NCI-H1092 treated with DMSO at 0.1 percent for 48 hours (cell line): ENCODE data around the gene HNRNPC.
"Not testable (repeated sequence)": the region's sequence is repeated elsewhere in the genome, so short reads cannot be mapped to it uniquely, and the experiment has no call there.

ENCODE experiments used
- DNase-seq: peaks from one replicate; lab custom pipeline; 2025; lab: John Stamatoyannopoulos, UW

The HNRNPC gene

GRCh38 chr14:21191809-21192446 lies 77.3 kb downstream of the HNRNPC start:
- peak; percentile 19 for DNase-seq

- DNase-seq = no peak
These were observed 77.9 kb downstream of the HNRNPC start for GRCh38 chr14:21191261-21191808.

- no peak for DNase-seq
These were observed 83.8 kb downstream of the HNRNPC start for GRCh38 chr14:21185491-21185890.

GRCh38 chr14:21184254-21184653 lies 85.0 kb downstream of the HNRNPC start:
- DNase-seq = no peak

- DNase-seq = no peak
These were observed 87.1 kb downstream of the HNRNPC start for GRCh38 chr14:21182166-21182565.

GRCh38 chr14:21171128-21171527 lies 98.1 kb downstream of the HNRNPC start:
- no peak for DNase-seq

- DNase-seq = no peak
These were observed 99.7 kb downstream of the HNRNPC start for GRCh38 chr14:21169573-21169972.

- no peak for DNase-seq
These were observed 101.2 kb downstream of the HNRNPC start for GRCh38 chr14:21168055-21168454.

GRCh38 chr14:21165670-21166069 lies 103.6 kb downstream of the HNRNPC start:
- not testable (repeated sequence) for DNase-seq

- not testable (repeated sequence) for DNase-seq
These were observed 104.1 kb downstream of the HNRNPC start for GRCh38 chr14:21165002-21165605.

- DNase-seq = no peak
These were observed 105.4 kb downstream of the HNRNPC start for GRCh38 chr14:21163871-21164291.

- no peak for DNase-seq
These were observed 107.2 kb downstream of the HNRNPC start for GRCh38 chr14:21162081-21162480.

GRCh38 chr14:21160061-21160610 lies 109.1 kb downstream of the HNRNPC start:
- no peak for DNase-seq
